H7 (cell line): ENCODE data around the gene DSG2. TPM values are rescaled to one million over a fixed set of nuclear protein-coding genes. Genes with fewer than 3 reads are reported as not detected.
"Not testable (repeated sequence)": the region's sequence is repeated elsewhere in the genome, so short reads cannot be mapped to it uniquely, and the experiment has no call there.

Experiments
- DNase-seq: peaks from one replicate; pipeline ENCODE4 v3.0.0; 2012
- H3K27me3 ChIP-seq: 2 replicates; pipeline ENCODE4 v1.6.0; 2011; ENCODE audit warnings: mild to moderate bottlenecking, low read length; ENCODE audit not compliant: control insufficient read depth, insufficient read depth
- H3K36me3 ChIP-seq: replicated peaks from 2 replicates; pipeline ENCODE4 v1.5.1; 2011; ENCODE audit warnings: low read length; ENCODE audit not compliant: control insufficient read depth, insufficient read depth
- H3K4me3 ChIP-seq: 2 replicates; pipeline ENCODE4 v1.5.1; 2011; ENCODE audit warnings: low read depth, mild to moderate bottlenecking, control low read depth, low read length, moderate library complexity; ENCODE audit not compliant: insufficient read depth
- total RNA-seq: library from RNA; depleted of rRNA; stranded (reverse); fragments of >200 nt; shearing (Covaris generic); gene quantifications from 2 replicates; pipeline ENCODE4 v1.2.3, GENCODE V29; 2014

DSG2 gene
- total RNA-seq, 1 experiment from 2014 or later = 51.7 TPM

GRCh38 chr18:31492671-31493070 lies 5.3 kb upstream of the DSG2 start:
- Histone ChIP-seq H3K36me3 (no peaks in the 10 kb centered on the region), H3K4me3 (no peak overlapping the region), H3K27me3 (no peaks in the 10 kb centered on the region; the same call in 1 of the 2 replicates)
- no peak for DNase-seq

- Histone ChIP-seq H3K4me3 (no peak overlapping the region), H3K27me3 (no peaks in the 10 kb centered on the region; the same call in 1 of the 2 replicates), H3K36me3 (no peaks in the 10 kb centered on the region)
- no peak for DNase-seq
Observed at GRCh38 chr18:31493171-31493570, 4.8 kb upstream of the DSG2 start.

- Histone ChIP-seq H3K27me3 (no peaks in the 10 kb centered on the region; the same call in 1 of the 2 replicates), H3K36me3 (no peaks in the 10 kb centered on the region), H3K4me3 (no peak overlapping the region)
- no peak for DNase-seq
Observed at GRCh38 chr18:31493941-31494340, 4.0 kb upstream of the DSG2 start.

- DNase-seq, H3K36me3 ChIP-seq, H3K4me3 ChIP-seq, H3K27me3 ChIP-seq: not testable (repeated sequence)
Observed at GRCh38 chr18:31494705-31495244, 3.2 kb upstream of the DSG2 start.

GRCh38 chr18:31497404-31497835 lies 557 bp upstream of the DSG2 start:
- Histone ChIP-seq H3K27me3 (no peaks in the 10 kb centered on the region; the same call in 1 of the 2 replicates), H3K36me3 (no peaks in the 10 kb centered on the region; the same call in 1 of the 2 replicates), H3K4me3 (peak overlapping the region; percentile 94)
- no peak for DNase-seq

- Histone ChIP-seq H3K4me3 (peak overlapping the region; percentile 94), H3K27me3 (no peaks in the 10 kb centered on the region; the same call in 1 of the 2 replicates), H3K36me3 (no peaks in the 10 kb centered on the region; the same call in 1 of the 2 replicates)
- peak; percentile 39 for DNase-seq
Observed at GRCh38 chr18:31498574-31499524, 872 bp downstream of the DSG2 start.

- H3K4me3 ChIP-seq = no peak overlapping the region
- no peaks in the 10 kb centered on the region; the same call in 1 of the 2 replicates for H3K27me3 ChIP-seq
- DNase-seq = no peak
- no peaks in the 10 kb centered on the region; the same call in 1 of the 2 replicates for H3K36me3 ChIP-seq
Observed at GRCh38 chr18:31500051-31500688, 2.2 kb downstream of the DSG2 start.

- Histone ChIP-seq H3K27me3 (no peaks in the 10 kb centered on the region), H3K36me3 (no peaks in the 10 kb centered on the region; the same call in 1 of the 2 replicates), H3K4me3 (no peak overlapping the region)
- DNase-seq = no peak
Observed at GRCh38 chr18:31503011-31503410, 5.0 kb downstream of the DSG2 start.

- no peak overlapping the region for H3K4me3 ChIP-seq
- no peak for DNase-seq
- H3K36me3 ChIP-seq = no peaks in the 10 kb centered on the region; the same call in 1 of the 2 replicates
- no peaks in the 10 kb centered on the region for H3K27me3 ChIP-seq
Observed at GRCh38 chr18:31504455-31505147, 6.6 kb downstream of the DSG2 start.

GRCh38 chr18:31505156-31505555 lies 7.2 kb downstream of the DSG2 start:
- Histone ChIP-seq H3K27me3 (no peaks in the 10 kb centered on the region), H3K36me3 (no peaks in the 10 kb centered on the region; the same call in 1 of the 2 replicates), H3K4me3 (no peak overlapping the region)
- no peak for DNase-seq

- DNase-seq = no peak
- no peaks in the 10 kb centered on the region for H3K36me3 ChIP-seq
- no peaks in the 10 kb centered on the region for H3K27me3 ChIP-seq
- H3K4me3 ChIP-seq = no peak overlapping the region
Observed at GRCh38 chr18:31506024-31506742, 8.2 kb downstream of the DSG2 start.

- H3K4me3 ChIP-seq, DNase-seq, H3K36me3 ChIP-seq, H3K27me3 ChIP-seq: not testable (repeated sequence)
Observed at GRCh38 chr18:31507124-31507523, 9.1 kb downstream of the DSG2 start.

- H3K36me3 ChIP-seq = no peaks in the 10 kb centered on the region
- H3K4me3 ChIP-seq = no peak overlapping the region
- no peaks in the 10 kb centered on the region for H3K27me3 ChIP-seq
- no peak for DNase-seq
Observed at GRCh38 chr18:31508781-31509180, 10.8 kb downstream of the DSG2 start.

GRCh38 chr18:31509571-31509970 lies 11.6 kb downstream of the DSG2 start:
- Histone ChIP-seq H3K36me3 (no peaks in the 10 kb centered on the region), H3K27me3 (no peaks in the 10 kb centered on the region), H3K4me3 (no peak overlapping the region)
- DNase-seq = no peak
